ENCODE data around the gene CYP27B1. TPM values are rescaled to one million over a fixed set of nuclear protein-coding genes. Genes with fewer than 3 reads are reported as not detected.

CYP27B1 gene
- total and polyA plus RNA-seq, 8 donors = 0.56 to 3.1 (median 1.4) TPM; not detected in 1

GRCh38 chr12:57713209-57713608 is 53.7 kb downstream of the CYP27B1 start:
- Histone ChIP-seq H3K9me3 (no peaks in the 10 kb centered on the region), H3K27ac (no peak overlapping the region), H3K4me3 (no peak overlapping the region), H3K27me3 (no peaks in the 10 kb centered on the region), H3K36me3 (peaks cover 31 to 90% (median 77%) of the 10 kb centered on the region in 4 donors), H3K4me1 (no peaks in the 10 kb centered on the region)
- no peak for TF ChIP-seq POLR2AphosphoS5 (IDR thresholded peaks at IDR 0.05)
- TF ChIP-seq CTCF (IDR thresholded peaks at IDR 0.05) = no peak
- TF ChIP-seq POLR2A (IDR thresholded peaks at IDR 0.05) = no peak
- no peak for TF ChIP-seq EP300 (IDR thresholded peaks at IDR 0.05)
- intact Hi-C loops (cut with DNase I; ENCODE audit: low total_unique reads) = no loop called here
- DNase-seq = no peak
- 89 to 97% (median 92%) methylated on average over 5 of the region's 5 CpGs for WGBS, 5 donors

- peaks cover 26 to 89% (median 77%) of the 10 kb centered on the region in 4 donors for H3K36me3 ChIP-seq
- WGBS, 5 donors = 88 to 97% (median 94%) methylated on average over 3 of the region's 3 CpGs
- TF ChIP-seq EP300 (IDR thresholded peaks at IDR 0.05) (no peak), POLR2AphosphoS5 (IDR thresholded peaks at IDR 0.05) (no peak), CTCF (IDR thresholded peaks at IDR 0.05) (no peak), POLR2A (IDR thresholded peaks at IDR 0.05) (no peak)
These were observed 54.2 kb downstream of the CYP27B1 start for GRCh38 chr12:57712701-57713100.

More at GRCh38 chr12:57712701-57713100, 54.2 kb downstream of the CYP27B1 start:
- no peak for DNase-seq
- Histone ChIP-seq H3K9me3 (no peaks in the 10 kb centered on the region), H3K27me3 (no peaks in the 10 kb centered on the region), H3K4me3 (no peak overlapping the region), H3K27ac (no peak overlapping the region), H3K4me1 (no peaks in the 10 kb centered on the region)
- intact Hi-C loops (cut with DNase I; ENCODE audit: low total_unique reads) = no loop called here

Small RNA genes lying within 50 kb of the gene (small RNA-seq; reads per million reads assigned to genes)
- 0 reads per million in 4 donors for gene RNU6-1083P

Other genes with a start within 250 kb of the CYP27B1 start
- gene DDIT3, start 246.6 kb downstream of the CYP27B1 start, total RNA-seq = 100 to 1,000 TPM in 1 of 5 donors, 10 to 100 TPM in 3, 1 to 10 TPM in 1; 7.5 to 159 (median 36.2) TPM
- gene DDIT3, start 246.6 kb downstream of the CYP27B1 start, polyA plus RNA-seq = 10 to 100 TPM; 49.7 to 83.4 (median 68.7) TPM
- 100 to 1,000 TPM in 1 of 5 donors, 10 to 100 TPM in 3, 1 to 10 TPM in 1; 4.8 to 129 (median 32.2) TPM for gene MBD6, start 244.3 kb downstream of the CYP27B1 start, total RNA-seq
- 10 to 100 TPM; 23.2 to 30.9 (median 28.7) TPM for gene MBD6, start 244.3 kb downstream of the CYP27B1 start, polyA plus RNA-seq
- 100 to 1,000 TPM in 3 of 5 donors, 10 to 100 TPM in 2; 28.6 to 177 (median 102) TPM for gene DCTN2, start 219.9 kb downstream of the CYP27B1 start, total RNA-seq
- gene DCTN2, start 219.9 kb downstream of the CYP27B1 start, polyA plus RNA-seq = 100 to 1,000 TPM in 2 of 3 donors, 10 to 100 TPM in 1; 90.0 to 168 (median 110) TPM
- gene KIF5A, start 217.0 kb downstream of the CYP27B1 start, total RNA-seq = 1 to 10 TPM in 4 of 5 donors, not detected in 1; 1.3 to 2.3 (median 1.6) TPM
- under 1 TPM; 0.19 to 0.40 (median 0.31) TPM for gene KIF5A, start 217.0 kb downstream of the CYP27B1 start, polyA plus RNA-seq
- gene PIP4K2C, start 175.9 kb downstream of the CYP27B1 start, total RNA-seq = 100 to 1,000 TPM in 1 of 5 donors, 10 to 100 TPM in 4; 15.9 to 116 (median 46.1) TPM
- gene PIP4K2C, start 175.9 kb downstream of the CYP27B1 start, polyA plus RNA-seq = 10 to 100 TPM; 14.1 to 39.7 (median 20.1) TPM
- gene DTX3, start 162.3 kb downstream of the CYP27B1 start, total RNA-seq = 10 to 100 TPM in 3 of 5 donors, 1 to 10 TPM in 2; 5.2 to 49.6 (median 14.3) TPM
- 10 to 100 TPM; 14.6 to 26.9 (median 17.1) TPM for gene DTX3, start 162.3 kb downstream of the CYP27B1 start, polyA plus RNA-seq
- 100 to 1,000 TPM in 1 of 5 donors, 10 to 100 TPM in 4; 18.7 to 220 (median 31.8) TPM for gene ARHGEF25, start 155.6 kb downstream of the CYP27B1 start, total RNA-seq
- 10 to 100 TPM; 22.5 to 48.4 (median 24.8) TPM for gene ARHGEF25, start 155.6 kb downstream of the CYP27B1 start, polyA plus RNA-seq
- gene B4GALNT1, start 133.9 kb downstream of the CYP27B1 start, total RNA-seq = 1 to 10 TPM in 1 of 5 donors, not detected in 4; 1.1 TPM
- under 1 TPM; 0.31 to 0.75 (median 0.60) TPM for gene B4GALNT1, start 133.9 kb downstream of the CYP27B1 start, polyA plus RNA-seq
- 100 to 1,000 TPM; 135 to 408 (median 192) TPM for gene OS9, start 72.9 kb downstream of the CYP27B1 start, total RNA-seq
- 100 to 1,000 TPM in 2 of 3 donors, 10 to 100 TPM in 1; 85.8 to 171 (median 137) TPM for gene OS9, start 72.9 kb downstream of the CYP27B1 start, polyA plus RNA-seq
- gene AGAP2, start 28.3 kb downstream of the CYP27B1 start, total RNA-seq = 1 to 10 TPM in 2 of 5 donors, under 1 TPM in 2, not detected in 1; under 0.01 to 5.7 (median 1.5) TPM
- gene AGAP2, start 28.3 kb downstream of the CYP27B1 start, polyA plus RNA-seq = under 1 TPM; 0.53 to 0.68 (median 0.61) TPM
- 10 to 100 TPM; 10.1 to 46.8 (median 20.4) TPM for gene TSPAN31, start 22.0 kb downstream of the CYP27B1 start, total RNA-seq
- gene TSPAN31, start 22.0 kb downstream of the CYP27B1 start, polyA plus RNA-seq = 10 to 100 TPM; 14.7 to 27.5 (median 18.4) TPM
- 100 to 1,000 TPM in 2 of 5 donors, 10 to 100 TPM in 3; 26.3 to 113 (median 39.1) TPM for gene CDK4, start 14.8 kb downstream of the CYP27B1 start, total RNA-seq
- gene CDK4, start 14.8 kb downstream of the CYP27B1 start, polyA plus RNA-seq = 10 to 100 TPM; 43.7 to 70.7 (median 57.3) TPM
- 10 to 100 TPM in 1 of 5 donors, 1 to 10 TPM in 4; 1.0 to 14.7 (median 8.7) TPM for gene MARCHF9, start 12.0 kb downstream of the CYP27B1 start, total RNA-seq
- gene MARCHF9, start 12.0 kb downstream of the CYP27B1 start, polyA plus RNA-seq = 10 to 100 TPM in 2 of 3 donors, 1 to 10 TPM in 1; 7.0 to 16.0 (median 14.7) TPM
- 10 to 100 TPM in 3 of 5 donors, 1 to 10 TPM in 2; 4.4 to 37.9 (median 13.2) TPM for gene METTL1, start 5.0 kb upstream of the CYP27B1 start, total RNA-seq
- 10 to 100 TPM; 13.7 to 24.7 (median 20.2) TPM for gene METTL1, start 5.0 kb upstream of the CYP27B1 start, polyA plus RNA-seq
- gene EEF1AKMT3, start 5.5 kb upstream of the CYP27B1 start, total RNA-seq = 10 to 100 TPM in 4 of 5 donors, 1 to 10 TPM in 1; 4.0 to 61.4 (median 16.4) TPM
- gene EEF1AKMT3, start 5.5 kb upstream of the CYP27B1 start, polyA plus RNA-seq = 1 to 10 TPM; 3.3 to 5.2 (median 3.5) TPM
- 10 to 100 TPM in 2 of 5 donors, 1 to 10 TPM in 3; 2.3 to 13.8 (median 8.0) TPM for gene TSFM, start 15.7 kb upstream of the CYP27B1 start, total RNA-seq
- 10 to 100 TPM; 32.0 to 39.3 (median 37.0) TPM for gene TSFM, start 15.7 kb upstream of the CYP27B1 start, polyA plus RNA-seq
- 1 to 10 TPM in 4 of 5 donors, under 1 TPM in 1; 0.45 to 5.8 (median 4.1) TPM for gene AVIL, start 51.7 kb upstream of the CYP27B1 start, total RNA-seq
- 1 to 10 TPM; 1.5 to 5.9 (median 2.3) TPM for gene AVIL, start 51.7 kb upstream of the CYP27B1 start, polyA plus RNA-seq
- gene CTDSP2, start 79.7 kb upstream of the CYP27B1 start, total RNA-seq = 100 to 1,000 TPM in 2 of 5 donors, 10 to 100 TPM in 3; 64.6 to 152 (median 82.4) TPM
- 10 to 100 TPM; 28.4 to 67.4 (median 65.4) TPM for gene CTDSP2, start 79.7 kb upstream of the CYP27B1 start, polyA plus RNA-seq
- gene ATP23, start 174.5 kb upstream of the CYP27B1 start, total RNA-seq = 10 to 100 TPM in 1 of 5 donors, 1 to 10 TPM in 4; 4.1 to 18.0 (median 6.1) TPM
- gene ATP23, start 174.5 kb upstream of the CYP27B1 start, polyA plus RNA-seq = 10 to 100 TPM in 2 of 3 donors, 1 to 10 TPM in 1; 6.9 to 11.1 (median 10.2) TPM

Measured in stomach (tissue), 9 donors.